ENCODE results near the gene GRM8. TPM values are rescaled to one million over a fixed set of nuclear protein-coding genes. Genes with fewer than 3 reads are reported as not detected.
A peak's percentile ranks its signal among the peaks of the same experiment; 100 is the strongest.

The GRM8 gene
- total RNA-seq, 1 experiment from 2014 or later = not detected

DNA sequence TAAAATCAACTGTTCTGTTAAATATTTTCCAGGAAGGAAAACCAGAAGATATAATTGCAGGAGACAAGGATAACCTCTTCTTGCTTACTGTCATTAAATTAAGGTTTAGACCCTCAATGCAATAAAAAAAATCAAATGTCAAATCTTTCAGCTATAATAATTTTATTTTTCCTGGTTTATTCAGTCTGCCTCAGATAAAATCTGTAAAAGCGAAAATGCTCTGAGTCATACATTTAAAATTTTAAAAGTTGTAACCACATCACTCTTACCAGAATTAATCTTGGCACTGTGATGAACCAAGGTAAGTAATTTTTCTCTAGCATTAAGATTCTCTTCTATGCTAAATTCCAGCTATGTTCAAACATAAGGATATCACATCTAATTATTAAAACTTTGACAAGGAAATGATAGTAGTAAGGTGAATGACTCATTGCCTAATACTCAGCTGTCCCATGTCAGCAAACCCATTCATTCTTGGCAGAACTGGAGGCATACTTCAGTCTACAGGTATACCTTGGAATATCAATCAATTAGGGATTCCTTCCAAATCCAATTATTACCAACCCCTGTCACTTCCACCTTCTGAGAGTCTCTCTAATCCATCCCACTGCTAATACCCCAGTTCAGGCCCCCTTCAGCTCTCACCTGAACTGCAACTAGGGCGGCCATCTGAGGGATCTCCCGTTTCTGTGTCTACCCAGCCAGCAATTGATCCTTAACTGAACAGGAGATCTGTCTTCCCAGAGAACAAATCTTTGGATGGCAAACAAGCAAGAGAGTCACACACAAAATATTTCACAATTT lies 434.1 kb downstream of the GRM8 start:
- Histone ChIP-seq H3K9me3 (replicated peaks) (no peaks in the 10 kb centered on the region), H3K4me1 (replicated peaks) (no peaks in the 10 kb centered on the region), H3K27ac (no peak overlapping the region), H3K27me3 (replicated peaks) (0 out of 2 replicates have a peak, but pooled peaks cover 6% of the 10 kb centered on the region), H3K4me3 (no peak overlapping the region), H3K36me3 (no peaks in the 10 kb centered on the region)
- DNase-seq (ENCODE audit: low read depth in 1 of 2, low spot score in 2 of 2) = no peak

GRCh38 chr7:126809188-126809587 lies 443.6 kb downstream of the GRM8 start:
- no peaks in the 10 kb centered on the region for H3K9me3 ChIP-seq (replicated peaks)
- no peak overlapping the region for H3K4me3 ChIP-seq
- no peak overlapping the region for H3K27ac ChIP-seq
- no peaks in the 10 kb centered on the region for H3K36me3 ChIP-seq
- no peak for DNase-seq (ENCODE audit: low read depth in 1 of 2, low spot score in 2 of 2)
- H3K4me1 ChIP-seq (replicated peaks) = no peaks in the 10 kb centered on the region
- H3K27me3 ChIP-seq (replicated peaks) = no peaks in the 10 kb centered on the region

DNA sequence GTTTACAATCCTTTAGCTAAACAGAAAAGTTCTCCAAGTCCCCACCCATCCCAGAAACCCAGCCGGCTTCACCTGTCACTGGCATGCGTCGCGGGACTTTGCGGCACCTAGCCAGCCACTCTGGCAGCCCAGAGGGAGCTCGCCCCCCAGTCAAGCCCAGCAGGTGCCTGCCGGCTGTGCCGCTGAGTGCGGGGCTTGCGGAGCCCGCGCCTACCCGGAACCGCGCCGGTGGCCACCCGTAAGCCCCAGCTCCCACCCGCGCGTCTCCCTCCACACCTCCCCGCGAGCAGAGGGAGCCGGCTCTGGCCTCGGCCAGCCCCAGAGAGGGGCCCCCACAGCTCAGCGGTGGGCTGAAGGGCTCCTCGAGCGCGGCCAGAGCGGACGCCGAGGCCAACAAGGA lies 446.1 kb downstream of the GRM8 start:
- no peaks in the 10 kb centered on the region for H3K36me3 ChIP-seq
- no peak for DNase-seq (ENCODE audit: low read depth in 1 of 2, low spot score in 2 of 2)
- H3K4me1 ChIP-seq (replicated peaks) = no peaks in the 10 kb centered on the region

DNA sequence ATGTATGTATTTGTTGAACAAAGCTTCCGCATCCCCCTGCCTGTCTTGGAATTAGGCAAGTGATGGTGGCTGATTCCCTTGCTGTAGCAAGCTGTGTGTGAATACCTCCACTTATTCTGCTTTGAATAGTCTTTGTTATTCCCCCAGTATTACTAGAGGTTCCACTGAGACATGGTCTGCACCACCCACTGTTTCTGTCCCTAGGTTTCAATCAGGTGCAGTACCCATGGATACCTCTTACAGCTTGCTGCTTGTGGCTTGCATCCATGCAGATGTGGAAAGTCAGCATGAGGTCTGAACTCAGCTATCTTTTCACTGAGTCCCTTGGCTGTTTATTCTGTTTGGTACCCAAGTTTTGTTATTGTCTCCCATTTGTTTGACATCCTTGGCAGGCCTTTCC lies 447.4 kb downstream of the GRM8 start:
- Histone ChIP-seq H3K4me3 (no peak overlapping the region), H3K4me1 (replicated peaks) (no peaks in the 10 kb centered on the region), H3K9me3 (replicated peaks) (no peaks in the 10 kb centered on the region), H3K36me3 (no peaks in the 10 kb centered on the region), H3K27ac (no peak overlapping the region), H3K27me3 (replicated peaks) (no peaks in the 10 kb centered on the region)
- DNase-seq (ENCODE audit: low read depth in 1 of 2, low spot score in 2 of 2) = no peak

More for the DNA sequence above, 446.1 kb downstream of the GRM8 start:
- H3K4me3 ChIP-seq = no peak overlapping the region
- no peaks in the 10 kb centered on the region for H3K9me3 ChIP-seq (replicated peaks)
- no peaks in the 10 kb centered on the region for H3K27me3 ChIP-seq (replicated peaks)
- no peak overlapping the region for H3K27ac ChIP-seq

DNA sequence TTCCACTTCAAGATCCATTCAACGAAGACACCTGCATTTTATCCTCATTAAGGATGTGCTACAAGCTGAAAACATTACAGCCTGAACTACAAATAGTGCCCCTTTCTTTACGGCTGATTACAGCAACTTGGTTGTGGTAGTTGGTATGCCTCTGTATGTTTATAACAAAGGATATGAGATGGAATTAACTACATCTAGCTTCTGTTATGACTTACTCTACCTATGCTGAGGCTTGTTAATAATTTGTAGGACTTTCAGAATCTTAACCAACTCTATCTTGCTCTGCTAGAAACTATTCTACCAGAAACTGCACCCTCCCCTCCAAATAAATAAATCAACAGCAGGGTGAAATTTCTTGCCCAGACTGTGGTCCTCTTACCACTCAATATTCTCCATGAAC lies 448.1 kb downstream of the GRM8 start:
- H3K4me3 ChIP-seq = no peak overlapping the region
- H3K27me3 ChIP-seq (replicated peaks) = no peaks in the 10 kb centered on the region
- H3K4me1 ChIP-seq (replicated peaks) = no peaks in the 10 kb centered on the region
- H3K36me3 ChIP-seq = no peaks in the 10 kb centered on the region
- H3K9me3 ChIP-seq (replicated peaks) = no peaks in the 10 kb centered on the region
- no peak overlapping the region for H3K27ac ChIP-seq
- no peak for DNase-seq (ENCODE audit: low read depth in 1 of 2, low spot score in 2 of 2)

DNA sequence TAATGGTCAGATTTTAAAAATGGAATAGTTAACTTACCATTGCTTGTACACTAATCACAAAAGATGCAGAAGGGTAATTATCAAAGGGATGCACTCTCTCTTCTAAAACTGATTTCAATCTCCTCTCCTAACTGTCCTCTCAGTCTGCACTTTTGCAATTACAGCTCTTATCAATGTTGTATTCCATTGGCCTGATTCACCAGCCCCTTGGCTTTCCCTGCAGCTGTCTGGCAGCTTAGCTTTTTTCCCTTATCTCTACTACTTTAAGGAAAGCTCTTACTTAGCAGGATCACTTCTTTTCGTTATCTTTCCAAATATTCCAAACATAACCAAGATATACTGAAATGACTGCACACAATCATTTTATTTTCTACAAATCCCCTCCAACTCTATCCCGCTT lies 448.8 kb downstream of the GRM8 start:
- no peaks in the 10 kb centered on the region for H3K4me1 ChIP-seq (replicated peaks)
- H3K4me3 ChIP-seq = no peak overlapping the region
- no peak overlapping the region for H3K27ac ChIP-seq
- H3K9me3 ChIP-seq (replicated peaks) = no peaks in the 10 kb centered on the region
- no peaks in the 10 kb centered on the region for H3K36me3 ChIP-seq
- no peak for DNase-seq (ENCODE audit: low read depth in 1 of 2, low spot score in 2 of 2)
- H3K27me3 ChIP-seq (replicated peaks) = no peaks in the 10 kb centered on the region

GRCh38 chr7:126803060-126803665 lies 449.6 kb downstream of the GRM8 start:
- Histone ChIP-seq H3K27me3 (replicated peaks) (no peaks in the 10 kb centered on the region), H3K9me3 (replicated peaks) (no peaks in the 10 kb centered on the region), H3K4me1 (replicated peaks) (no peaks in the 10 kb centered on the region), H3K27ac (no peak overlapping the region), H3K36me3 (no peaks in the 10 kb centered on the region), H3K4me3 (no peak overlapping the region)
- peak; percentile 22 to 47 for DNase-seq (ENCODE audit: low read depth in 1 of 2, low spot score in 2 of 2)

- Histone ChIP-seq H3K4me1 (replicated peaks) (no peaks in the 10 kb centered on the region), H3K27me3 (replicated peaks) (no peaks in the 10 kb centered on the region), H3K36me3 (no peaks in the 10 kb centered on the region), H3K4me3 (no peak overlapping the region), H3K9me3 (replicated peaks) (no peaks in the 10 kb centered on the region), H3K27ac (no peak overlapping the region)
- DNase-seq (ENCODE audit: low read depth in 1 of 2, low spot score in 2 of 2) = no peak
Observed at GRCh38 chr7:126801733-126802132, 451.0 kb downstream of the GRM8 start.

DNA sequence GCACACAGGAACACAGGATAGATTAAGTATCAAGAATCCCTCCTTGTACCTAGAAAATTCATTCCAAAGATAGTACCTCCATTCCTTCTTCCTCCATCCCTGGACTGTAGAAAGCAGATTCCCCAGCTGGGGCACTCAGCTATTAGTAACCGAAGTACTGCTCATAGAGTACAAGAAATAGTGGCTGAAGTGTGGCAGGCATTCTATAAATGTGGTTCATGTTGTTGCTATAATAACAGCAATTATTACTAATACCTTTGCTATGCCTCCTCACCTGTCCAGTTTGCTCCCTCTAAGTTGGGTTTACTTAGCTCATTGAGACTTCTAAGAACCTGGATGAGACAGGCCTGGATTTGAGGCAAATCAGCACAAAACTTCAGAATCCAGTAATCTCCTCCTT lies 453.2 kb downstream of the GRM8 start:
- Histone ChIP-seq H3K27ac (no peak overlapping the region), H3K36me3 (no peaks in the 10 kb centered on the region), H3K27me3 (replicated peaks) (no peaks in the 10 kb centered on the region), H3K4me1 (replicated peaks) (no peaks in the 10 kb centered on the region), H3K9me3 (replicated peaks) (no peaks in the 10 kb centered on the region), H3K4me3 (no peak overlapping the region)
- DNase-seq (ENCODE audit: low read depth in 1 of 2, low spot score in 2 of 2) = no peak

DNA sequence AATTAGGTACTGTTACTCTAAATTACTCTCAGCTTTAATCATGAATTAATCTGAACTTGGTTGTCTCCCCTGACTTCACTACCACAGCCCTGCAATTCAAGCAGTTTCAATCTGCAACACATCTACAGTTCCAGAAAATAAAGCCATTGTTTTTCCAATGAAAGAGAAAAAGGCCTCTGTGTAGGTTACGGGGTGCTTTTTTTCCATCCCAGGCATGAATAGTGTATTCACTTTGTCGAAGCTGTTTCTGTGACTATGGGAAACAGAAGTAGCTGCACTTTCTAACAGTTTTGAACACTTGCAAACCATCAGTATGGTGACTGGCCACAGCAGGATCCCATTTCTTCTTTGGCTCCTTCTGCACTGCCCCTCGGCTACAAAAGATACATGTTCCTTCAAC lies 460.2 kb downstream of the GRM8 start:
- Histone ChIP-seq H3K4me1 (replicated peaks) (no peaks in the 10 kb centered on the region), H3K27me3 (replicated peaks) (no peaks in the 10 kb centered on the region), H3K27ac (no peak overlapping the region), H3K36me3 (no peaks in the 10 kb centered on the region), H3K4me3 (no peak overlapping the region), H3K9me3 (replicated peaks) (no peaks in the 10 kb centered on the region)
- DNase-seq (ENCODE audit: low read depth in 1 of 2, low spot score in 2 of 2) = no peak

GRCh38 chr7:126791306-126791705 lies 461.4 kb downstream of the GRM8 start:
- Histone ChIP-seq H3K27ac (no peak overlapping the region), H3K4me3 (no peak overlapping the region), H3K27me3 (replicated peaks) (no peaks in the 10 kb centered on the region), H3K4me1 (replicated peaks) (no peaks in the 10 kb centered on the region), H3K36me3 (no peaks in the 10 kb centered on the region), H3K9me3 (replicated peaks) (no peaks in the 10 kb centered on the region)
- DNase-seq (ENCODE audit: low read depth in 1 of 2, low spot score in 2 of 2) = no peak

GRCh38 chr7:126790763-126791162 lies 462.0 kb downstream of the GRM8 start:
- Histone ChIP-seq H3K27ac (no peak overlapping the region), H3K9me3 (replicated peaks) (no peaks in the 10 kb centered on the region), H3K27me3 (replicated peaks) (no peaks in the 10 kb centered on the region), H3K4me1 (replicated peaks) (no peaks in the 10 kb centered on the region), H3K4me3 (no peak overlapping the region), H3K36me3 (no peaks in the 10 kb centered on the region)
- no peak for DNase-seq (ENCODE audit: low read depth in 1 of 2, low spot score in 2 of 2)

DNA sequence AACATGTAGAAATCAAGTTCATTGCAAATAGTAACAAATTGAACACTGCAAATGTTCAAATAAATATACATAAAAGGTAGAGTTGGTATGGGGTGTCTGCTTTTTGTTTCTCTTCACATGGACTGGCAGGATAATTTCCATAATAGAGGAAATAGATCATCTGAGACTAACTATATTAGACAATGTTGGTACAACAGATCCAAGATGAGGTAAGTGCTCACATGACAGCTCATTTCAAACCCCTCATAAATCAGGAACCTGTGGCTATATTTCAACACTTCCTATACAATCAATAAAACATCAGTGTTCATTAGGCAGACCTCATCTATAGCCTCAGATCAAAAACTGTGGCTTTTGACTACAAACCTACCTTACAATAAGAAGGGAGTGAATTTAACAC lies 469.1 kb downstream of the GRM8 start:
- no peaks in the 10 kb centered on the region for H3K4me1 ChIP-seq (replicated peaks)
- H3K4me3 ChIP-seq = no peak overlapping the region
- H3K36me3 ChIP-seq = no peaks in the 10 kb centered on the region
- no peaks in the 10 kb centered on the region for H3K27me3 ChIP-seq (replicated peaks)
- H3K27ac ChIP-seq = no peak overlapping the region
- DNase-seq (ENCODE audit: low read depth in 1 of 2, low spot score in 2 of 2) = no peak
- no peaks in the 10 kb centered on the region for H3K9me3 ChIP-seq (replicated peaks)

DNA sequence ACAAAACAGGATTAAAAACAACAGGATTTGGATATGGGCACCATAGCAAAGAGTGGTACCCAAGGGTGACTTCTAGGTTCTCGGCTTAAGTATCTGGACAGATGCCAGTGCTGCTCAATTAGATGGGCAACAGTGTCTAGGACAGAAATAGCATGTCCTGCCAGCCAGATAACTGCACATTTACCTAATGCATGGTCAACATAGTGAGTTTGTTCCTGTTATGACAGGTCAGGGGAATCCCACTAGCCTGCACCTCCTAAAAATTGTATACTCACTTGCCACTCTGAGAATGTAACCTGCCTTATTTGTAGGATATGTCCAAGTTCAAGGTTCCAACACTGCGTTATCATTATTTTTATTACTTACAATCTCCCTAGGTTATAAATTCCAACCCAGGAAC lies 471.7 kb downstream of the GRM8 start:
- no peaks in the 10 kb centered on the region for H3K4me1 ChIP-seq (replicated peaks)
- no peaks in the 10 kb centered on the region; the same call in 1 of the 2 replicates for H3K27me3 ChIP-seq (replicated peaks)
- no peaks in the 10 kb centered on the region for H3K36me3 ChIP-seq
- no peaks in the 10 kb centered on the region for H3K9me3 ChIP-seq (replicated peaks)
- DNase-seq (ENCODE audit: low read depth in 1 of 2, low spot score in 2 of 2) = no peak
- H3K4me3 ChIP-seq = no peak overlapping the region
- H3K27ac ChIP-seq = no peak overlapping the region

Data from SJSA1 (cell line).